ENCODE measurements around the gene UNC5A.

Gene UNC5A

GRCh38 chr5:176781638-176782570 lies 28.5 kb upstream of the UNC5A start:
- no peak for DNase-seq

GRCh38 chr5:176784218-176785165 lies 25.9 kb upstream of the UNC5A start:
- DNase-seq: no peak

GRCh38 chr5:176785184-176786145 lies 24.9 kb upstream of the UNC5A start:
- no peak for DNase-seq

GRCh38 chr5:176787676-176788075 lies 22.7 kb upstream of the UNC5A start:
- DNase-seq: no peak

- DNase-seq: no peak
Observed at GRCh38 chr5:176788091-176788490, 22.3 kb upstream of the UNC5A start.

- DNase-seq: no peak
Observed at GRCh38 chr5:176788941-176789872, 21.2 kb upstream of the UNC5A start.

- DNase-seq: no peak
Observed at GRCh38 chr5:176789873-176790615, 20.3 kb upstream of the UNC5A start.

- DNase-seq: no peak
Observed at GRCh38 chr5:176790941-176791340, 19.4 kb upstream of the UNC5A start.

- no peak for DNase-seq
Observed at GRCh38 chr5:176792655-176793342, 17.6 kb upstream of the UNC5A start.

- no peak for DNase-seq
Observed at GRCh38 chr5:176793343-176793699, 17.0 kb upstream of the UNC5A start.

- DNase-seq: no peak
Observed at GRCh38 chr5:176793736-176794135, 16.6 kb upstream of the UNC5A start.

- DNase-seq: no peak
Observed at GRCh38 chr5:176794509-176794908, 15.8 kb upstream of the UNC5A start.

- DNase-seq: no peak
Observed at GRCh38 chr5:176796411-176796810, 13.9 kb upstream of the UNC5A start.

GRCh38 chr5:176796970-176797369 lies 13.4 kb upstream of the UNC5A start:
- no peak for DNase-seq

- DNase-seq: no peak
Observed at GRCh38 chr5:176797456-176798050, 12.8 kb upstream of the UNC5A start.

- no peak for DNase-seq
Observed at GRCh38 chr5:176798086-176798876, 12.1 kb upstream of the UNC5A start.

GRCh38 chr5:176798949-176799348 lies 11.4 kb upstream of the UNC5A start:
- no peak for DNase-seq

GRCh38 chr5:176799488-176799887 lies 10.9 kb upstream of the UNC5A start:
- no peak for DNase-seq

GRCh38 chr5:176800024-176800423 lies 10.3 kb upstream of the UNC5A start:
- DNase-seq: no peak

Data from activated T-cell treated with anti-CD3 and anti-CD28 coated beads, Interleukin-2, amount 50 U/mL, for 48 hours (primary cell).